CD4-positive, alpha-beta T cell (primary cell): ENCODE measurements around the gene CEP19. TPM values are rescaled to one million over a fixed set of nuclear protein-coding genes. Genes with fewer than 3 reads are reported as not detected.

ENCODE experiments used
- ATAC-seq: fragments of 200-7000 bp; cut with Tn5 transposase; one replicate; pipeline ENCODE4 v1.10.0; 2022; ENCODE audit warnings: mild to moderate bottlenecking; ENCODE audit not compliant: poor library complexity
- CTCF ChIA-PET: fragments of 350-600 bp; sonication (Branson Sonifier 250); formaldehyde crosslinking; loops from one replicate; lab custom pipeline; 2021; ENCODE audit warnings: antibody characterized with exemption, inconsistent platforms; lab: Charles Lee
- POLR2A ChIA-PET: fragments of 350-600 bp; sonication (Branson Sonifier 250); formaldehyde crosslinking; loops from one replicate; lab custom pipeline; 2021; ENCODE audit warnings: antibody characterized with exemption, inconsistent platforms; lab: Charles Lee
- DNase-seq, 14 experiments: peaks; one replicate each; pipeline ENCODE4 v3.0.0-alpha.2; 2013 to 2020; ENCODE audit warnings: mixed read lengths in 2 of 14
- H3K27ac ChIP-seq, 2 donors: one replicate each; pipeline versions ENCODE4 v1.5.1 to v1.7.0; 2013; ENCODE audit warnings: low read length in 2 of 2, low read depth in 1 of 2, mild to moderate bottlenecking in 1 of 2
- H3K27me3 ChIP-seq, 2 experiments: 1 replicate in 1 of 2; 2 replicates in 1 of 2; pipeline versions ENCODE4 v1.6.1 to v1.7.0; 2013; ENCODE audit warnings: low read length in 2 of 2, control low read depth in 1 of 2, mild to moderate bottlenecking in 1 of 2, moderate library complexity in 1 of 2; ENCODE audit not compliant: insufficient read depth in 2 of 2, control insufficient read depth in 1 of 2
- H3K36me3 ChIP-seq: one replicate; pipeline ENCODE4 v1.6.1; 2013; ENCODE audit warnings: low read length, control low read depth; ENCODE audit not compliant: insufficient read depth
- H3K4me1 ChIP-seq: one replicate; pipeline ENCODE4 v1.6.1; 2013; ENCODE audit warnings: low read length, control low read depth; ENCODE audit not compliant: insufficient read depth
- H3K4me3 ChIP-seq: one replicate; pipeline ENCODE4 v1.5.1; 2013; ENCODE audit warnings: mild to moderate bottlenecking, low read length, moderate library complexity
- H3K9me3 ChIP-seq, 2 experiments: 1 replicate in 1 of 2; 2 replicates in 1 of 2; pipeline versions ENCODE4 v1.6.1 to v1.7.0; 2013; ENCODE audit warnings: low read length in 2 of 2, mild to moderate bottlenecking in 2 of 2, control low read depth in 1 of 2, moderate library complexity in 1 of 2; ENCODE audit not compliant: control insufficient read depth in 1 of 2, insufficient read depth in 1 of 2
- H3K27ac Mint-ChIP-seq: one replicate; pipeline ENCODE4 v1.8.0; 2020; ENCODE audit warnings: mixed read lengths
- H3K27me3 Mint-ChIP-seq: one replicate; pipeline ENCODE4 v1.8.0; 2021; ENCODE audit warnings: mixed read lengths
- H3K36me3 Mint-ChIP-seq: one replicate; pipeline ENCODE4 v1.8.0; 2021; ENCODE audit warnings: low read depth, mixed read lengths
- H3K4me1 Mint-ChIP-seq: one replicate; pipeline ENCODE4 v1.8.0; 2021; ENCODE audit warnings: low read depth, mixed read lengths
- H3K4me3 Mint-ChIP-seq: one replicate; pipeline ENCODE4 v1.8.0; 2020; ENCODE audit warnings: mild to moderate bottlenecking, mixed read lengths
- H3K9me3 Mint-ChIP-seq: one replicate; pipeline ENCODE4 v1.8.0; 2020; ENCODE audit warnings: mixed read lengths
- CTCF ChIP-seq: fragments of 200-600 bp; IDR thresholded peaks from one replicate; pipeline ENCODE4 v1.8.0; 2022; ENCODE audit warnings: antibody characterized with exemption, mild to moderate bottlenecking
- intact Hi-C, 2 experiments: fragments of 100-400 bp; cut with DNase I in 1 of 2; cut with micrococcal nuclease in 1 of 2; formaldehyde crosslinking; loops; one replicate each; pipeline versions ENCODE4 v1.15.1 to v1.9.0; 2023 to 2025; cut with DNase I, micrococcal nuclease
- total RNA-seq, 174 experiments: library from RNA in 2 of 174; stranded (reverse) in 2 of 174; gene quantifications; one replicate each; pipeline ENCODE4 v1.2.3 and lab custom pipeline; 2021 to 2026

Gene CEP19
- total RNA-seq, 2 experiments from 2014 or later, result 0.36 to 0.64 TPM

- peak; percentile 90 for TF ChIP-seq CTCF
- H3K27me3 Mint-ChIP-seq, result no peaks in the 10 kb centered on the region
- H3K27me3 ChIP-seq, result no peaks in the 10 kb centered on the region
- H3K4me1 ChIP-seq, result peaks cover 11% of the 10 kb centered on the region
- H3K9me3 ChIP-seq, result peaks cover 0 to 3% of the 10 kb centered on the region in 2 experiments
- CTCF ChIA-PET, result interaction anchor here (0.8 to 5.3 kb wide), 16 partner anchors 9 to 285 kb away, joined by 3 to 67 read pairs (median 5); partner anchors contain the start of genes CEP19, NRROS and PIGX
- peak overlapping the region; percentile 60 for H3K27ac Mint-ChIP-seq
- DNase-seq (peak; percentile 44 to 85 (median 54)), ATAC-seq (peak; percentile 91)
- H3K36me3 ChIP-seq, result no peaks in the 10 kb centered on the region
- peaks cover 14% of the 10 kb centered on the region for H3K4me1 Mint-ChIP-seq
- peak overlapping the region; percentile 74 for H3K4me3 Mint-ChIP-seq
- no peak overlapping the region for H3K27ac ChIP-seq
- peak overlapping the region; percentile 15 for H3K4me3 ChIP-seq
- POLR2A ChIA-PET, result interaction anchor here (0.8 to 2.3 kb wide), 8 partner anchors 44 to 116 kb away, joined by 3 to 15 read pairs (median 4); partner anchors contain the start of genes FBXO45, NRROS and WDR53
- H3K36me3 Mint-ChIP-seq, result no peaks in the 10 kb centered on the region
- intact Hi-C loops, result loop anchor here (1.0 to 5.0 kb wide), 5 partner anchors 52 to 432 kb away; no protein-coding TSS in a partner anchor
- H3K9me3 Mint-ChIP-seq, result no peaks in the 10 kb centered on the region
These were observed 27.3 kb downstream of the CEP19 start for GRCh38 chr3:196684548-196685407.

- H3K4me3 ChIP-seq, result no peak overlapping the region
- TF ChIP-seq CTCF, result no peak
- no peak overlapping the region for H3K27ac Mint-ChIP-seq
- H3K27ac ChIP-seq, result no peak overlapping the region
- no peak for DNase-seq
- H3K36me3 Mint-ChIP-seq, result no peaks in the 10 kb centered on the region
- CTCF ChIA-PET, result interaction anchor here (1.2 to 2.2 kb wide), 3 partner anchors 22 to 71 kb away, joined by 3 to 7 read pairs (median 4); no protein-coding TSS in a partner anchor
- peaks cover 13% of the 10 kb centered on the region for H3K4me1 ChIP-seq
- POLR2A ChIA-PET, result interaction anchor here (0.8 to 1.7 kb wide), 2 partner anchors 33 to 68 kb away, joined by 3 to 7 read pairs; no protein-coding TSS in a partner anchor
- no peak overlapping the region for H3K4me3 Mint-ChIP-seq
- no peaks in the 10 kb centered on the region for H3K36me3 ChIP-seq
- H3K27me3 Mint-ChIP-seq, result no peaks in the 10 kb centered on the region
- no peaks in the 10 kb centered on the region for H3K9me3 Mint-ChIP-seq
- intact Hi-C loops, result no loop called here
- peaks cover 0 to 3% of the 10 kb centered on the region in 2 experiments for H3K9me3 ChIP-seq
- H3K27me3 ChIP-seq, result no peaks in the 10 kb centered on the region
- no peak for ATAC-seq
- peaks cover 16% of the 10 kb centered on the region for H3K4me1 Mint-ChIP-seq
These were observed 34.1 kb downstream of the CEP19 start for GRCh38 chr3:196677931-196678330.

- Histone ChIP-seq H3K9me3 (no peaks in the 10 kb centered on the region), H3K4me3 (no peak overlapping the region), H3K27me3 (no peaks in the 10 kb centered on the region), H3K27ac (no peak overlapping the region), H3K36me3 (no peaks in the 10 kb centered on the region), H3K4me1 (peaks cover 15% of the 10 kb centered on the region)
- TF ChIP-seq CTCF, result no peak
- ATAC-seq (no peak), DNase-seq (no peak)
- H3K27ac Mint-ChIP-seq, result no peak overlapping the region
- no peak overlapping the region for H3K4me3 Mint-ChIP-seq
- H3K36me3 Mint-ChIP-seq, result no peaks in the 10 kb centered on the region
- H3K27me3 Mint-ChIP-seq, result no peaks in the 10 kb centered on the region
- peaks cover 16% of the 10 kb centered on the region for H3K4me1 Mint-ChIP-seq
- intact Hi-C loops, result no loop called here
- CTCF ChIA-PET, result interaction anchor here (0.7 to 2.2 kb wide), 4 partner anchors 21 to 143 kb away, joined by 3 to 7 read pairs (median 4); no protein-coding TSS in a partner anchor
- H3K9me3 Mint-ChIP-seq, result no peaks in the 10 kb centered on the region
- POLR2A ChIA-PET, result interaction anchor here (0.8 to 1.7 kb wide), 4 partner anchors 32 to 109 kb away, joined by 3 to 7 read pairs (median 4); partner anchors contain the start of genes FBXO45 and WDR53
These were observed 34.7 kb downstream of the CEP19 start for GRCh38 chr3:196677353-196677752.
